HEK293 (cell line): ENCODE data around the gene BEND6.

Experiments
- CTCF ChIA-PET: fragments of 350-600 bp; formaldehyde crosslinking; extraction: SDS; loops from one replicate; lab custom pipeline; 2021; ENCODE audit warnings: antibody characterized with exemption; lab: Yijun Ruan, JAX
- POLR2A ChIA-PET: fragments of 300-600 bp; formaldehyde crosslinking; extraction: SDS; loops from one replicate; lab custom pipeline; 2020; ENCODE audit warnings: antibody characterized with exemption, inconsistent platforms; lab: Yijun Ruan, JAX
- H3K27ac ChIP-seq: fragments of 200-500 bp; sonication (Bioruptor generic); 2 replicates; pipeline ENCODE4 v1.5.1; 2014; ENCODE audit warnings: low read depth, low read length, control low read depth, inconsistent platforms; ENCODE audit errors: extremely low read depth
- H3K36me3 ChIP-seq, 2 experiments: fragments of 200-500 bp in 1 of 2; sonication (Bioruptor generic) in 1 of 2; 1 replicate in 1 of 2; 2 replicates in 1 of 2; pipeline ENCODE4 v1.5.1; 2014 to 2017; ENCODE audit warnings: inconsistent platforms in 2 of 2, low read length in 2 of 2; ENCODE audit not compliant: control insufficient read depth in 2 of 2, insufficient read depth in 1 of 2
- H3K4me1 ChIP-seq: fragments of 200-500 bp; sonication (Bioruptor generic); 2 replicates; pipeline ENCODE4 v1.5.1; 2014; ENCODE audit warnings: mild to moderate bottlenecking, low read length, inconsistent platforms; ENCODE audit not compliant: control insufficient read depth, insufficient read depth
- H3K4me3 ChIP-seq: 2 replicates; pipeline ENCODE4 v1.5.1; 2011; ENCODE audit warnings: low read depth, mild to moderate bottlenecking, control low read depth, low read length, moderate library complexity
- H3K9me3 ChIP-seq: fragments of 200-500 bp; sonication (Bioruptor generic); 2 replicates; pipeline ENCODE4 v1.5.1; 2014; ENCODE audit warnings: low read depth, low read length, inconsistent platforms; ENCODE audit not compliant: control insufficient read depth, insufficient read depth
- ATF2 ChIP-seq: fragments of 450-650 bp; formaldehyde crosslinking; IDR thresholded peaks from 2 replicates; pipeline ENCODE4 v1.5.1; 2016; ENCODE audit warnings: missing biosample characterization, missing genetic modification characterization, low read depth
- CTCF ChIP-seq: fragments of 450-650 bp; formaldehyde crosslinking; IDR thresholded peaks from 2 replicates; pipeline ENCODE4 v1.5.1; 2016; ENCODE audit warnings: missing biosample characterization, missing genetic modification characterization
- EGR2 ChIP-seq: fragments of 450-650 bp; formaldehyde crosslinking; IDR thresholded peaks from 2 replicates; pipeline ENCODE4 v1.5.1; 2016; ENCODE audit warnings: low read depth, missing biosample characterization, missing genetic modification characterization
- KLF16 ChIP-seq: fragments of 450-650 bp; formaldehyde crosslinking; IDR thresholded peaks from 2 replicates; pipeline ENCODE4 v1.5.1; 2017; ENCODE audit warnings: missing biosample characterization, missing genetic modification characterization
- MZF1 ChIP-seq: fragments of 450-650 bp; formaldehyde crosslinking; IDR thresholded peaks from 2 replicates; pipeline ENCODE4 v1.5.1; 2017; ENCODE audit warnings: missing biosample characterization, missing genetic modification characterization, borderline replicate concordance
- PRDM1 ChIP-seq: fragments of 450-650 bp; formaldehyde crosslinking; IDR thresholded peaks from 2 replicates; pipeline ENCODE4; 2016; ENCODE audit warnings: missing biosample characterization, missing genetic modification characterization
- SCRT1 ChIP-seq: fragments of 450-650 bp; formaldehyde crosslinking; IDR thresholded peaks from 2 replicates; pipeline ENCODE4 v1.5.1; 2016; ENCODE audit warnings: missing biosample characterization, missing genetic modification characterization, borderline replicate concordance
- TRIM28 ChIP-seq: IDR thresholded peaks from 2 replicates; pipeline ENCODE4 v1.6.1; 2011; ENCODE audit warnings: low read length, control low read depth, borderline replicate concordance
- WT1 ChIP-seq: fragments of 450-650 bp; formaldehyde crosslinking; IDR thresholded peaks from 2 replicates; pipeline ENCODE4 v1.5.1; 2016; ENCODE audit warnings: missing biosample characterization, missing genetic modification characterization
- ZBTB21 ChIP-seq: fragments of 450-650 bp; formaldehyde crosslinking; IDR thresholded peaks from 2 replicates; pipeline ENCODE4 v1.5.1; 2017; ENCODE audit warnings: missing biosample characterization, missing genetic modification characterization
- ZBTB7A ChIP-seq: fragments of 450-650 bp; formaldehyde crosslinking; IDR thresholded peaks from 2 replicates; pipeline ENCODE4 v1.5.1; 2016; ENCODE audit warnings: low read depth, missing biosample characterization, missing genetic modification characterization
- ZFP69B ChIP-seq: fragments of 450-650 bp; formaldehyde crosslinking; IDR thresholded peaks from 2 replicates; pipeline ENCODE4 v1.5.1; 2016; ENCODE audit warnings: missing biosample characterization, missing genetic modification characterization
- ZNF155 ChIP-seq: fragments of 450-650 bp; formaldehyde crosslinking; IDR thresholded peaks from 2 replicates; pipeline ENCODE4 v1.5.1; 2016; ENCODE audit warnings: missing biosample characterization, missing genetic modification characterization
- ZNF16 ChIP-seq: fragments of 450-650 bp; formaldehyde crosslinking; IDR thresholded peaks from 2 replicates; pipeline ENCODE4 v1.5.1; 2016; ENCODE audit warnings: low read depth, missing biosample characterization, missing genetic modification characterization
- ZNF23 ChIP-seq: fragments of 450-650 bp; formaldehyde crosslinking; IDR thresholded peaks from 2 replicates; pipeline ENCODE4 v1.5.1; 2016; ENCODE audit warnings: missing biosample characterization, missing genetic modification characterization, borderline replicate concordance
- ZNF248 ChIP-seq: fragments of 450-650 bp; formaldehyde crosslinking; IDR thresholded peaks from 2 replicates; pipeline ENCODE4 v1.5.1; 2017; ENCODE audit warnings: missing biosample characterization, missing genetic modification characterization
- ZNF341 ChIP-seq: fragments of 450-650 bp; formaldehyde crosslinking; IDR thresholded peaks from 2 replicates; pipeline ENCODE4; 2016; ENCODE audit warnings: low read depth, missing biosample characterization, missing genetic modification characterization
- ZNF404 ChIP-seq: fragments of 450-650 bp; formaldehyde crosslinking; IDR thresholded peaks from 2 replicates; pipeline ENCODE4 v1.5.1; 2017; ENCODE audit warnings: missing biosample characterization, missing genetic modification characterization
- ZNF514 ChIP-seq: fragments of 450-650 bp; formaldehyde crosslinking; IDR thresholded peaks from 2 replicates; pipeline ENCODE4 v1.5.1; 2016; ENCODE audit warnings: missing biosample characterization, missing genetic modification characterization
- ZNF529 ChIP-seq: fragments of 450-650 bp; formaldehyde crosslinking; IDR thresholded peaks from 2 replicates; pipeline ENCODE4 v1.5.1; 2017; ENCODE audit warnings: missing genetic modification characterization, missing biosample characterization; ENCODE audit not compliant: insufficient replicate concordance
- ZNF549 ChIP-seq: fragments of 450-650 bp; IDR thresholded peaks from 2 replicates; pipeline ENCODE4 v1.5.1; 2018; ENCODE audit warnings: missing biosample characterization, missing genetic modification characterization, mild to moderate bottlenecking, inconsistent platforms, moderate library complexity
- ZNF558 ChIP-seq: fragments of 450-650 bp; formaldehyde crosslinking; IDR thresholded peaks from 2 replicates; pipeline ENCODE4 v1.5.1; 2016; ENCODE audit warnings: missing biosample characterization, missing genetic modification characterization
- ZNF610 ChIP-seq: fragments of 450-650 bp; formaldehyde crosslinking; IDR thresholded peaks from 2 replicates; pipeline ENCODE4 v1.5.1; 2016; ENCODE audit warnings: missing biosample characterization, missing genetic modification characterization, borderline replicate concordance
- ZNF654 ChIP-seq: fragments of 450-650 bp; formaldehyde crosslinking; IDR thresholded peaks from 2 replicates; pipeline ENCODE4 v1.5.1; 2016; ENCODE audit warnings: low read depth, missing biosample characterization, missing genetic modification characterization
- ZNF704 ChIP-seq: fragments of 450-650 bp; formaldehyde crosslinking; IDR thresholded peaks from 2 replicates; pipeline ENCODE4 v1.5.1; 2016; ENCODE audit warnings: missing biosample characterization, missing genetic modification characterization
- ZNF76 ChIP-seq: fragments of 450-650 bp; formaldehyde crosslinking; IDR thresholded peaks from 2 replicates; pipeline ENCODE4; 2016; ENCODE audit warnings: low read depth, missing biosample characterization, missing genetic modification characterization, borderline replicate concordance
- ZNF837 ChIP-seq: fragments of 450-650 bp; formaldehyde crosslinking; IDR thresholded peaks from 2 replicates; pipeline ENCODE4 v1.5.1; 2016; ENCODE audit warnings: missing biosample characterization, missing genetic modification characterization
- ZSCAN23 ChIP-seq: fragments of 450-650 bp; formaldehyde crosslinking; IDR thresholded peaks from 2 replicates; pipeline ENCODE4 v1.5.1; 2016; ENCODE audit warnings: missing biosample characterization, missing genetic modification characterization

The BEND6 gene

GRCh38 chr6:57017069-57017468 is 62.2 kb downstream of the BEND6 start:
- TF ChIP-seq ZNF529 (tag by site-specific recombination): no peak
- TF ChIP-seq ZNF514 (tag by site-specific recombination): no peak
- no peak for TF ChIP-seq ZSCAN23
- no peak for TF ChIP-seq ZNF654 (tag by site-specific recombination)
- TF ChIP-seq PRDM1 (tag by site-specific recombination): no peak
- no peak for TF ChIP-seq ZNF76 (tag by site-specific recombination)
- TF ChIP-seq ZNF16 (tag by site-specific recombination): no peak
- TF ChIP-seq ZNF341 (tag by site-specific recombination): no peak
- no peak for TF ChIP-seq ZNF23 (tag by site-specific recombination)
- no peak for TF ChIP-seq ZNF610
- no peak for TF ChIP-seq ZNF558
- no peak for TF ChIP-seq ZFP69B (tag by site-specific recombination)
- TF ChIP-seq ZBTB7A (tag by site-specific recombination): no peak
- TF ChIP-seq ZNF704: no peak
- no peak for TF ChIP-seq MZF1 (tag by site-specific recombination)
- TF ChIP-seq ZNF404 (tag by site-specific recombination): no peak
- TF ChIP-seq ZNF837: no peak
- TF ChIP-seq ZNF248 (tag by site-specific recombination): no peak
- TF ChIP-seq, all 188 proteins: peak for 0
- CTCF ChIA-PET: interaction anchor here (1.1 to 5.2 kb wide), 5 partner anchors 11 to 114 kb away, joined by 3 to 98 read pairs (median 3); partner anchors contain the start of gene BEND6
- H3K9me3 ChIP-seq: no peaks in the 10 kb centered on the region
- H3K4me3 ChIP-seq: no peak overlapping the region
- H3K36me3 ChIP-seq: no peaks in the 10 kb centered on the region
- POLR2A ChIA-PET: interaction anchor here (1.0 kb wide), 1 partner anchor 62 kb away, joined by 3 read pairs; the partner anchor contains the start of gene BEND6
- H3K27ac ChIP-seq: no peak overlapping the region
- H3K4me1 ChIP-seq: no peaks in the 10 kb centered on the region

GRCh38 chr6:57017841-57018240 is 62.9 kb downstream of the BEND6 start:
- no peak for TF ChIP-seq ZNF549 (tag by site-specific recombination)
- TF ChIP-seq ZBTB21 (tag by site-specific recombination): no peak
- TF ChIP-seq ZNF155 (tag by site-specific recombination): no peak
- no peak for TF ChIP-seq WT1 (tag by site-specific recombination)
- no peak for TF ChIP-seq EGR2 (tag by site-specific recombination)
- no peak for TF ChIP-seq SCRT1 (tag by site-specific recombination)
- no peak for TF ChIP-seq KLF16
- no peak for TF ChIP-seq CTCF (tag by site-specific recombination)
- no peak for TF ChIP-seq TRIM28
- TF ChIP-seq ZNF248 (tag by site-specific recombination): no peak
- TF ChIP-seq ZSCAN23: no peak
- no peak for TF ChIP-seq ATF2
- Histone ChIP-seq H3K27ac (no peak overlapping the region), H3K36me3 (no peaks in the 10 kb centered on the region), H3K4me3 (no peak overlapping the region), H3K4me1 (no peaks in the 10 kb centered on the region), H3K9me3 (no peaks in the 10 kb centered on the region)
- POLR2A ChIA-PET: interaction anchor here (1.0 kb wide), 1 partner anchor 63 kb away, joined by 3 read pairs; the partner anchor contains the start of gene BEND6
- CTCF ChIA-PET: interaction anchor here (0.7 to 5.2 kb wide), 10 partner anchors 9 to 295 kb away, joined by 3 to 98 read pairs (median 3); partner anchors contain the start of gene BEND6
